ENCODE measurements around the gene ARIH2.

Gene ARIH2

DNA sequence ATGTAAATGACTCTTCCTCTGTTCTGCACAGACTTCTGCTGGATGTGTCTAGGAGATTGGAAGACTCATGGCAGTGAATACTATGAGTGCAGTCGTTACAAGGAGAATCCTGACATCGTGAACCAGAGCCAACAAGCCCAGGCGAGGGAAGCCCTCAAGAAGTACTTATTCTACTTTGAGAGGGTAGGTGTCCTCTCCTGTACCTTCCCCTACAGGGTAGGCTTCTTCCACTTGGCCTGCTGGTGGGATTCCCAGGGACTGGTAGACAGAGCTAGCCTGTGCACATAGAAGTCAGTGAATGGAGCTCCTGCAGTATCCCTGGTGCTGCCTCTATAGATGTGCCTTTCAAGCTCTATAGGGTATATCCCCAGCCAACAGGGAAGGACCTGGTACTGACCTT is 60.8 kb downstream of the ARIH2 start:
- no peak for DNase-seq

- no peak for DNase-seq
These were observed 61.7 kb downstream of the ARIH2 start for GRCh38 chr3:48980295-48980694.

GRCh38 chr3:48982016-48982415 is 63.4 kb downstream of the ARIH2 start:
- DNase-seq: no peak

GRCh38 chr3:48982686-48983085 is 64.0 kb downstream of the ARIH2 start:
- DNase-seq: no peak

GRCh38 chr3:48983096-48983495 is 64.5 kb downstream of the ARIH2 start:
- no peak for DNase-seq

DNA sequence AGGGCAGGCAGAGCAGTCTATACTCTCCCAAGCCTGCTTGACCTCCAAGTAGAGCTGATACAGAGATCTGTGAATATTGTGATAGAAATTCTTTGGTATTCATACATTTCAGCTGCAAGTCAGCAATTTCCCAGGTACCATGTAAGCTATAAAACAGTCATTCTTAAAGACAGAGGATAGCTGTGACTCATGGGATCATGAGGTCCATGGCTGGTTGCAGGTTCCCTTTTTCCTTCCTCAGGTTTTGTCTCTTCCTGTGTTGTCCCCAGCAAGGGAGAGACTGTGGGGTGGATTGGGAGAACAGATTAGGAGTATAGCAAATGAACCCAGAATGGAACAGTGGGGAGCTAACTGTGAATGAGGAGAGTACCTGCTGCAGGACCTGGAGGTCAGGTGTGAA is 66.0 kb downstream of the ARIH2 start:
- no peak for DNase-seq

GRCh38 chr3:48985831-48986376 is 67.3 kb downstream of the ARIH2 start:
- no peak for DNase-seq

DNA sequence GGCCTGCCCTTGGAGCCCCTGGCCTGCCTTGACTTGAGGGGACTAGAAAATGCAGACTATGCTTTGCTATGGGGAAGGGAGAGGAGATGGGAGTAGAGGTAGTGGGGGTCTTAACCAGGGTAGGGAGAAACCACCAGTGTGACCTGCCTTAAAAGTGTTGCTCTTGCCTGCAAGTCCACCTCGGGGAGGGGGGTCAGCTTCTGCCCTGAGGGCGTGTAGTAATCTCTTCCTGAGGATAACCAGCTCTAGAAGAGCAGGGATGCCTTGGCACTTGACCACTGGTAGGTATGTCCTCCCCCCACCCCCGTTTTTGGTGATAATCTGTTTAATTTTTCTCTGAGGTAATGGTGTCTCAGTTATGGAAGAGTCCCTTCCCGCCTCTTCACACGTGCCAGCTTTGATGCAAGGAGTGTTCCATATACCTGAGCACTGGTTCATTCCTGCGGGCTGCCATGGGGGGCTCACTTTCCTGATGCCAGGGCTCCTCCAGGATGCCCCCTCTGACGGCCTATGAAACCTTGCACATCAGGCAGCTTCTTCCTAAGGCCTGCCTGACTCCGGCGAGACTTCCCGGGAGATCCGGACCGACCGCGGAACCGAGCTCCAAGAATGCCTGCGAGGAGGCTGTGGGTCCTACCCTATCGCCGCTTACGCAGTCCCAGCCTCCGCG is 70.6 kb downstream of the ARIH2 start:
- no peak for DNase-seq

GRCh38 chr3:48989796-48990635 is 71.4 kb downstream of the ARIH2 start, which contains the start of gene P4HTM:
P4HTM (plus strand) TSS chr3:48990241; CDS start chr3:48990257, 16 bp downstream.
- peak; percentile 73 for DNase-seq

GRCh38 chr3:48990636-48991469 is 72.2 kb downstream of the ARIH2 start:
- peak; percentile 45 for DNase-seq

- DNase-seq: no peak
These were observed 73.4 kb downstream of the ARIH2 start for GRCh38 chr3:48991851-48992545.

DNA sequence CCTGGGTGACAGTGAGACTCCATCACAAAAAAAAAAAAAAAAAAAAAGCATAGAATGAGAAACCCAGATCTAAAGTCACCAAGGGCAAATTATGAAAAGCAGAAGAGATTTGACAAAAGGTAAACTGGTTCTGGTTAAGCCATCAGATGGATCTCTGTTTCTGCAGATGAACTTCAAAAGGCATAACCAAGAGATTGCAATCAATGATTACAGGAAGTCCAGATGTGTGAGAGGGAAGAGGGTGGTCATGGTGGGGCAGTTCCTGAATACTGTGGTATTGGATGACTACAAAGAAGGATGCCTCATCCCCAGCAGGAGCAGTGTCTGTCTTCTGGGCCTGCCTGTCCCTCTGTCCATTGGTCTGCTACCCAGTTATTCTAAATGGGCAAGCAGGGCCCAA is 75.2 kb downstream of the ARIH2 start:
- DNase-seq: no peak

- DNase-seq: no peak
These were observed 78.0 kb downstream of the ARIH2 start for GRCh38 chr3:48996640-48997039.

- no peak for DNase-seq
These were observed 78.5 kb downstream of the ARIH2 start for GRCh38 chr3:48997102-48997635.

DNA sequence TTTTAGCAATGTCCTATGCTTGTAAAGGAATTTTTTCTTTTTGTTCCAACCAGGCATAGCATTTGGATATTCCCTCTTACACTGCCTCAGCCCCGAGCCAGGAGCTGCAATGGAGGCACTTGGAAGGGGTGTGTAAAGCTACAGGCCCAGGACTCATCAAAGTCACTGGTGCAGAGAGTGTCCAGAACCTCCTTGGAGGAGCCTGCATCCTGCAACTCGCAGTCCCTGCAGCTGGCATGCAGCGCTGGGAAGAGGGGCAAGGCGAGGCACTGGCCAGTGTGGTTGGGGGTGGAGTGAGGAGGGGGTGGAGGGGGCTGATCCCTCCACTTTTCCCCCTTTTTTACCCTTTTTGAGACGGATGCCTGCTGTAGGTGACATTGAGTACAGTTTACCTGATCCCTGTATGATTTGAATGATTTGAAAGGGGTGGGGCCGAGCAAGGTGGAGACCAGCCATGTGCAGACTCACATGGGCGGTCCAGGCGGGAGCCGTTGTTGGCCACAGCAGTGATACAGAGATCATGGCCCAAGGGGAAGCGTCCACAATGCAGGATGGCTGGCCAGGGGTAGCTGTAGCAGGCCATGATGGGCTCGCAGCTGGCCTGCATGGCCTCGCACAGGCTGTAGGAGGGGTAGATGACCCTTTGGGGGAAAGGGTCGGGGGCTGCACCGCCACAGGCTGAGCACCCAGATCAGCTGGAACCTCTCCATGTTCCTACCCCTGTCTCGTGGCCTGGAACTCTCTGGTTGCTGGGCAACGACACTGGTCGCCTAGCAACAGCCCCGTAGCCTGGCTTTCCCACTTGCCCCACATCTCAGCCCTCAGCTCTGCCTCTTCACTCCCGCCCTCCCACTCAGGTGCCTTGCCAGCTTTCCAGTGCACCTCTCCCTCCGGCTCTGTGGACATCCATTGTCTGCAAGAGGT is 79.3 kb downstream of the ARIH2 start:
- no peak for DNase-seq

DNA sequence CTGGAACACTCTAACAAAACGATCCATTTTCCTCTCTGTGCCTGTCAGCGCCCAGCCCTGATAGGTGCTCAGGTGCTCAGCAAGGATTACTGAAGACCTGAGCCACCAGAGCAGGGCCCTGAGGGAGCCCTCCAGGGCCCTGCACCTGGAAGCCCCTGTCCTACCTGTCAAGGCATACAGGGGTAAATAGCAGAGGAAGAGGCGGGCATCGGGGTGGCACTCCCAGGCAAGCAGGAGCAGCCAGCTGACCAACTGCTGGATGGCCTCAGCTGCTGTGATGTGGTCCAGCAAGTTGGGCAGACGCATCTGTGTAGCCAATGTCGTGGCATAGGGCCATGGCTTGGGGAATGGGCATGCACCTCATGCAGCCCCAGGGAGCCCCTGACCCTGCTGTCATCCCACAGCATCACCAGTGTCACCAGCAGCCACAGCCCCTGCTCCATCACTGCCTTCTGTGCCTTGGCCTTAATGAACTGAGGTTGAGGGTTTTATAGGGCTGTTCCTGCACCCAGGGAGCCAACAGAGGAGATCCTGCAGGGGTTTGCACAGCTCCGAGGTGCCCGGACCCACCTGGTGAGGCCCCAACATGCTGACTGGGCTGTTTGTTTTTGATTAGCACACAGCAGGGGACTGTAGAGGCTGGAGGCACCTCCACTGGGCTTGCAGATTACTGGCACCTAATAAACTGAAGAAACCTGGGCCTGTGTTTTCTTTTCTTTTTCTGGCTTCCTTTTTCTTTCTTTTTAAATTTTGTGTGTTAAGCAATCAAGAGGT is 80.6 kb downstream of the ARIH2 start:
- no peak for DNase-seq

DNA sequence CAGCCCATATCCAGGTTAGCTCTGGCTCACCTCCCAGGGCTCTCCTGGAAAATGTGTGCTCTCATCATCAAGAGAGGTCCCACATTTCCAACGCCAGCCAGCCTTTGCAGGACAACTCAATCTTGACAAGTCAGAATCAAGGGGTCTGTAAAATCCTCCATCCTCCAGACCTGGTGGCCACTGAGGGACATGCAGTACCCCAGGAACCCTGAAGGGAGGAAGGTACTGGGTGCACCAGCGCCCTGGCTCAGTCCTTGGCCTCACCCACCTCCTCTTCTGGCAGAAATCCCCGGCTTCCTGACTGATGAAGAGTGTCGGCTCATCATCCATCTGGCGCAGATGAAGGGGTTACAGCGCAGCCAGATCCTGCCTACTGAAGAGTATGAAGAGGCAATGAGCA is 82.5 kb downstream of the ARIH2 start:
- no peak for DNase-seq

- DNase-seq: no peak
These were observed 86.0 kb downstream of the ARIH2 start for GRCh38 chr3:49004352-49005302.

DNA sequence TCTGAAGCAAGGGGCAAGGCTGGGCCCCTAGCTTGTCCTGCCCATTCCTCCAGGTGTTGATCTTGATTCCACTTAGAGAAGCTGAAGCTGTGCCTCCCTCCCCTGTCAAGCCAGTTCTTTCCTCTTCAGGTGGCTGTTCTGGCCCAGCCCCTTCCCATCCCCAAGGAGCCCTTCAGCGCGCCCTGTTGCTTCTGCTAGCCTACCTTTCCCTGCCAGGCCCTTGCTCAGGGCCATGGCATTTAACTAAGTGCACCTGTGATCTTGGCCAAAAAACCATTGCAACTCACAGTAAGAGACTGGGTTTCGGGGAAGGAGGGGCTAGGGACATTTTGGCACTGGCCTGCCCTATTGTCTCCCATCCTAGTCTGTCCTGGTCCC is 86.7 kb downstream of the ARIH2 start:
- no peak for DNase-seq

Data from CD4-positive, alpha-beta T cell treated with Interleukin-10 for 1 hour (primary cell).